Pancreas (tissue), 10 donors: Measurements from ENCODE around the gene GRID1. TPM values are rescaled to one million over a fixed set of nuclear protein-coding genes. Genes with fewer than 3 reads are reported as not detected.

ENCODE experiments used
- ATAC-seq, 4 donors: fragments of 200-7000 bp; cut with Tn5 transposase; one replicate each; pipeline versions ENCODE4 v1.8.0 to v1.9.1; 2020; ENCODE audit warnings: mild to moderate bottlenecking in 4 of 4, moderate library complexity in 4 of 4
- DNase-seq, 6 donors: peaks; one replicate each; pipeline ENCODE4 v3.0.0-alpha.2; 2020
- FAIRE-seq: peaks from 2 replicates; lab custom pipeline; 2012; peaks lifted over from hg19 to GRCh38; lab: Jason Lieb, UNC
- H3K27ac ChIP-seq, 4 donors: fragments of 200-600 bp; sonication (generic); 1 replicate in 3 of 4; 2 replicates in 1 of 4; pipeline versions ENCODE4 v1.5.0 to v1.8.0; 2020
- H3K27me3 ChIP-seq, 4 donors: fragments of 200-600 bp; one replicate each; pipeline ENCODE4 v1.8.0; 2021
- H3K36me3 ChIP-seq, 3 donors: fragments of 200-600 bp; sonication (generic) in 1 of 3; one replicate each; pipeline versions ENCODE4 v1.5.0 to v1.8.0; 2020 to 2021
- H3K4me1 ChIP-seq, 3 donors: fragments of 200-600 bp; one replicate each; pipeline ENCODE4 v1.8.0; 2021
- H3K4me3 ChIP-seq, 4 donors: fragments of 200-600 bp; sonication (generic) in 2 of 4; one replicate each; pipeline versions ENCODE4 v1.5.0 to v1.8.0; 2020 to 2021
- H3K9me3 ChIP-seq, 4 donors: fragments of 200-600 bp; one replicate each; pipeline ENCODE4 v1.8.0; 2021
- WGBS, 2 donors: extraction: QIAGEN DNeasy Blood & Tissue Kit; methylation state at CpG; one replicate each; pipeline ENCODE4 v1.1.7; 2013; 5-methylcytosine and 5-hydroxymethylcytosine counted together
- intact Hi-C, 3 donors: fragments of 100-400 bp; cut with DNase I; formaldehyde crosslinking; loops; one replicate each; pipeline versions ENCODE4 v1.11.1 to v1.14.2; 2022
- polyA plus RNA-seq, 2 donors: library from polyadenylated mRNA; stranded (reverse); fragments of 200-250 nt; gene quantifications; one replicate each; pipeline ENCODE4 v1.2.3, GENCODE V29; 2013
- total RNA-seq, 6 donors: library from RNA; stranded (reverse); fragmentation: NEBNext Ultra II Directional in 4 of 6; extraction: Animal tissue kit (Norgen Biotek cat#: 25700) in 4 of 6; gene quantifications; one replicate each; pipeline versions ENCODE4 v1.2.1 to v1.2.4, GENCODE V29; 2021 to 2023
- TF ChIP-seq, protein P1 (sequence below), 4 donors: fragments of 200-600 bp; sonication (generic) in 3 of 4; IDR thresholded peaks; one replicate each; pipeline versions ENCODE4 v1.5.0 to v1.8.0; 2021; ENCODE audit warnings: antibody characterized with exemption in 4 of 4
- donor health status: healthy with polysubstance abuse.
- donor health status: DM: no; HTN: no; CAD: no; lungs with moderate emphysema.
- donor health status: DM: no; HTN: no; CAD: no.
- donor health status: control.
- donor health status: control.
- donor health status: Bipolar disorder and iron deficiency.
- donor health status: DM: yes; HTN: yes; CAD: no.
- donor health status: DM: no; HTN: no; CAD: no.
- donor health status: DM: no; HTN: no; CAD: no.
- donor health status: DM: yes; HTN: yes; CAD: no.

The GRID1 gene
- total and polyA plus RNA-seq, 8 donors, result 0.05 to 1.5 (median 0.91) TPM

- TF ChIP-seq, protein P1, sequence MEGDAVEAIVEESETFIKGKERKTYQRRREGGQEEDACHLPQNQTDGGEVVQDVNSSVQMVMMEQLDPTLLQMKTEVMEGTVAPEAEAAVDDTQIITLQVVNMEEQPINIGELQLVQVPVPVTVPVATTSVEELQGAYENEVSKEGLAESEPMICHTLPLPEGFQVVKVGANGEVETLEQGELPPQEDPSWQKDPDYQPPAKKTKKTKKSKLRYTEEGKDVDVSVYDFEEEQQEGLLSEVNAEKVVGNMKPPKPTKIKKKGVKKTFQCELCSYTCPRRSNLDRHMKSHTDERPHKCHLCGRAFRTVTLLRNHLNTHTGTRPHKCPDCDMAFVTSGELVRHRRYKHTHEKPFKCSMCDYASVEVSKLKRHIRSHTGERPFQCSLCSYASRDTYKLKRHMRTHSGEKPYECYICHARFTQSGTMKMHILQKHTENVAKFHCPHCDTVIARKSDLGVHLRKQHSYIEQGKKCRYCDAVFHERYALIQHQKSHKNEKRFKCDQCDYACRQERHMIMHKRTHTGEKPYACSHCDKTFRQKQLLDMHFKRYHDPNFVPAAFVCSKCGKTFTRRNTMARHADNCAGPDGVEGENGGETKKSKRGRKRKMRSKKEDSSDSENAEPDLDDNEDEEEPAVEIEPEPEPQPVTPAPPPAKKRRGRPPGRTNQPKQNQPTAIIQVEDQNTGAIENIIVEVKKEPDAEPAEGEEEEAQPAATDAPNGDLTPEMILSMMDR (IDR thresholded peaks at IDR 0.05), result no peak
- intact Hi-C loops, result loop anchor here in 1 of 3 donors (10.0 kb wide), 1 partner anchor 1827 kb away; no protein-coding TSS in a partner anchor
- Histone ChIP-seq H3K4me3 (no peak overlapping the region), H3K36me3 (no peaks in the 10 kb centered on the region), H3K4me1 (peaks cover 0 to 2% (median 0%) of the 10 kb centered on the region in 3 donors), H3K27me3 (peaks cover 0 to 3% (median 0%) of the 10 kb centered on the region in 4 donors), H3K27ac (no peak overlapping the region), H3K9me3 (no peaks in the 10 kb centered on the region)
- 59 to 68% methylated on average over 7 of the region's 7 CpGs for WGBS, 2 donors
- DNase-seq (no peak), FAIRE-seq (no peak), ATAC-seq (no peak)
These were observed 5.7 kb upstream of the GRID1 start for GRCh38 chr10:86372119-86372783.

GRCh38 chr10:86371691-86372090 is 5.1 kb upstream of the GRID1 start:
- H3K4me1 ChIP-seq, result peaks cover 0 to 6% (median 0%) of the 10 kb centered on the region in 3 donors
- intact Hi-C loops, result loop anchor here in 1 of 3 donors (10.0 kb wide), 1 partner anchor 1827 kb away; no protein-coding TSS in a partner anchor
- FAIRE-seq (no peak), DNase-seq (peak in 2 of 6 donors; percentile 1 to 39), ATAC-seq (no peak)
- no peaks in the 10 kb centered on the region for H3K36me3 ChIP-seq
- no peak overlapping the region for H3K27ac ChIP-seq
- no peak overlapping the region for H3K4me3 ChIP-seq
- H3K9me3 ChIP-seq, result no peaks in the 10 kb centered on the region
- 69% methylated on average over 5 of the region's 5 CpGs for WGBS, 2 donors
- H3K27me3 ChIP-seq, result peaks cover 0 to 5% (median 0%) of the 10 kb centered on the region in 4 donors
- TF ChIP-seq, protein P1 (IDR thresholded peaks at IDR 0.05), result no peak

DNA sequence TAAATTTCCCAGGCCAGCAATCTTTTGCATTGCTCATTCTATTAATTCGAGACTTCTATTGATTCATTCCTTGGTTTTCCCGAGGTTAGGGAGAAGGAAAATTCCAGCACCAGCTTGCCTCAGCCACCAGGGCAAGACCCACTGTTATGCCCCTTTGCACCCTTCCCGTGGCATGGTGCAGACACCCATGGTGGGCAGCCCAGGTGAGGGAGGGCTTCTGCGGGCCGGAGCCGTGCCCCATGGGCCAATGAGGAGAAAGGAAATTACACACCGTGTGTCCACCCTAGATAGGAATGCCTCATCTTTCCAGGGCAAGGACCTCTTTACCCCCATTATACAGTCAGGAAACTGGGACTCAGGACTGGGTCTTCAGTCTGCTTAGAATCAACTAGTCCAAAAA is 4.5 kb upstream of the GRID1 start:
- Histone ChIP-seq H3K4me3 (no peak overlapping the region), H3K27me3 (peaks cover 0 to 5% (median 0%) of the 10 kb centered on the region in 4 donors), H3K4me1 (peaks cover 0 to 6% (median 0%) of the 10 kb centered on the region in 3 donors), H3K27ac (no peak overlapping the region), H3K36me3 (no peaks in the 10 kb centered on the region), H3K9me3 (no peaks in the 10 kb centered on the region)
- TF ChIP-seq, protein P1 (IDR thresholded peaks at IDR 0.05), result no peak
- DNase-seq (peak in 2 of 6 donors; percentile 3 to 17), ATAC-seq (no peak), FAIRE-seq (no peak)
- intact Hi-C loops, result loop anchor here in 1 of 3 donors (10.0 kb wide), 1 partner anchor 1826 kb away; no protein-coding TSS in a partner anchor
- WGBS, 2 donors, result 77 to 79% methylated on average over 7 of the region's 7 CpGs

- ATAC-seq (no peak), FAIRE-seq (no peak), DNase-seq (peak in 2 of 6 donors; percentile 2 to 25)
- no peaks in the 10 kb centered on the region for H3K9me3 ChIP-seq
- H3K27ac ChIP-seq, result no peak overlapping the region
- peaks cover 0 to 6% (median 0%) of the 10 kb centered on the region in 3 donors for H3K4me1 ChIP-seq
- intact Hi-C loops, result loop anchor here in 1 of 3 donors (10.0 kb wide), 1 partner anchor 1825 kb away; no protein-coding TSS in a partner anchor
- WGBS, 2 donors, result 73% methylated on average over 4 of the region's 4 CpGs
- peaks cover 0 to 5% (median 0%) of the 10 kb centered on the region in 4 donors for H3K27me3 ChIP-seq
- TF ChIP-seq, protein P1 (IDR thresholded peaks at IDR 0.05), result no peak
- H3K4me3 ChIP-seq, result no peak overlapping the region
- H3K36me3 ChIP-seq, result no peaks in the 10 kb centered on the region
These were observed 3.5 kb upstream of the GRID1 start for GRCh38 chr10:86370006-86370585.
